Measurements from ENCODE around the gene SUV39H2.

DNA sequence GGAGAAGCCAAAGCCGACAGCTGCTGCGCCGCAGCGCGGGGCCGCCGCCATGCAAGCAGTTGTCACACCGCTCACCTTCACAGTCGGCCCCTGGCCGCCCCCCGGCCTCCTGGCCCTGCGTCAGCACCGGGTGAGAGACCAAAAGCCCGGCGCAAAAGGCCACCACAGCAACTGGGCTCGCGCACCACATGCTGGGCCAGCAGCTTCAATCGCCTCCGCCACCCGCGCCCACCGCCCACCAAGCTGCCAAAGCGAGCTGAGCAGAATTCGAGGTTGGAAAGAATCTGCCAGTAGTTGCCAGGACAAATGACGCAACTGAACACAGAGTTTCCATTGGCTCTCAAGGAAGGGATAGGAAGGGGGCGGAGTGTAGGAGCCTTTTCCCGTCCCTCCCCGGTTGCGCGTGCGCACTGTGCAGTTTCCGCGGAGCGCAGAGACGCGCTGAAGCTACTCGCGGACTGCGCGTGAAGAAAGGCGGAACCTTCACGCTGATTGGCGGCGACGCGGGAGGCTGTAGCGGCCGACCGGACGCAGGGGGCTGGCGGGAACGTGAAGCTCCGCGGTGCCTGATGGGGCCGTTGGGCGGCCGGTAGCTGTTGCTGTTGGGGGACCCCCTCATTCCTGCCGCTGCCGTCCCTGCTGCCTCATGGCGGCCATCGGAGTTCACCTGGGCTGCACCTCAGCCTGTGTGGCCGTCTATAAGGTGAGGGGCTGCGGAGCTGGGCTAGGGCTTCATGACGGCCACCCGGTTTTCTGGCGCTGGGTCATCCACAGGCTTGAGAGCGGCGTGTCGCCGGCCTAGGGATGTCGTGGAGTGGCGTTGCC lies 40.7 kb upstream of the SUV39H2 start, which contains the start of the genes CDNF, HSPA14 and MSANTD7:
- TF ChIP-seq, protein P1, sequence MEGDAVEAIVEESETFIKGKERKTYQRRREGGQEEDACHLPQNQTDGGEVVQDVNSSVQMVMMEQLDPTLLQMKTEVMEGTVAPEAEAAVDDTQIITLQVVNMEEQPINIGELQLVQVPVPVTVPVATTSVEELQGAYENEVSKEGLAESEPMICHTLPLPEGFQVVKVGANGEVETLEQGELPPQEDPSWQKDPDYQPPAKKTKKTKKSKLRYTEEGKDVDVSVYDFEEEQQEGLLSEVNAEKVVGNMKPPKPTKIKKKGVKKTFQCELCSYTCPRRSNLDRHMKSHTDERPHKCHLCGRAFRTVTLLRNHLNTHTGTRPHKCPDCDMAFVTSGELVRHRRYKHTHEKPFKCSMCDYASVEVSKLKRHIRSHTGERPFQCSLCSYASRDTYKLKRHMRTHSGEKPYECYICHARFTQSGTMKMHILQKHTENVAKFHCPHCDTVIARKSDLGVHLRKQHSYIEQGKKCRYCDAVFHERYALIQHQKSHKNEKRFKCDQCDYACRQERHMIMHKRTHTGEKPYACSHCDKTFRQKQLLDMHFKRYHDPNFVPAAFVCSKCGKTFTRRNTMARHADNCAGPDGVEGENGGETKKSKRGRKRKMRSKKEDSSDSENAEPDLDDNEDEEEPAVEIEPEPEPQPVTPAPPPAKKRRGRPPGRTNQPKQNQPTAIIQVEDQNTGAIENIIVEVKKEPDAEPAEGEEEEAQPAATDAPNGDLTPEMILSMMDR (optimal IDR thresholded peaks at IDR 0.05 in 1 of 3, IDR thresholded peaks at IDR 0.05 in 1 of 3, conservative IDR thresholded peaks at IDR 0.05 in 1 of 3; ENCODE audit: extremely low read depth in 1 of 3, insufficient read depth in 2 of 3, low read length in 3 of 3), result no peak
- no peak for TF ChIP-seq EZH2 (IDR thresholded peaks at IDR 0.05; ENCODE audit: low read length)
